ENCODE data around the gene IRF8.

Gene IRF8

GRCh38 chr16:85908889-85909589 is 10.1 kb downstream of the IRF8 start:
- intact Hi-C loops (cut with micrococcal nuclease): loop anchor here (5.0 kb wide), 1 partner anchor 73 kb away; no protein-coding TSS in a partner anchor
- peaks cover 97% of the 10 kb centered on the region for H3K36me3 Mint-ChIP-seq (ENCODE audit: low read depth)
- no peaks in the 10 kb centered on the region for H3K27me3 Mint-ChIP-seq
- H3K4me1 Mint-ChIP-seq (ENCODE audit: low read depth): peaks cover 97% of the 10 kb centered on the region
- H3K27ac Mint-ChIP-seq: peak overlapping the region; percentile 97
- H3K9me3 Mint-ChIP-seq: no peaks in the 10 kb centered on the region
- peak overlapping the region; percentile 46 for H3K4me3 Mint-ChIP-seq

DNA sequence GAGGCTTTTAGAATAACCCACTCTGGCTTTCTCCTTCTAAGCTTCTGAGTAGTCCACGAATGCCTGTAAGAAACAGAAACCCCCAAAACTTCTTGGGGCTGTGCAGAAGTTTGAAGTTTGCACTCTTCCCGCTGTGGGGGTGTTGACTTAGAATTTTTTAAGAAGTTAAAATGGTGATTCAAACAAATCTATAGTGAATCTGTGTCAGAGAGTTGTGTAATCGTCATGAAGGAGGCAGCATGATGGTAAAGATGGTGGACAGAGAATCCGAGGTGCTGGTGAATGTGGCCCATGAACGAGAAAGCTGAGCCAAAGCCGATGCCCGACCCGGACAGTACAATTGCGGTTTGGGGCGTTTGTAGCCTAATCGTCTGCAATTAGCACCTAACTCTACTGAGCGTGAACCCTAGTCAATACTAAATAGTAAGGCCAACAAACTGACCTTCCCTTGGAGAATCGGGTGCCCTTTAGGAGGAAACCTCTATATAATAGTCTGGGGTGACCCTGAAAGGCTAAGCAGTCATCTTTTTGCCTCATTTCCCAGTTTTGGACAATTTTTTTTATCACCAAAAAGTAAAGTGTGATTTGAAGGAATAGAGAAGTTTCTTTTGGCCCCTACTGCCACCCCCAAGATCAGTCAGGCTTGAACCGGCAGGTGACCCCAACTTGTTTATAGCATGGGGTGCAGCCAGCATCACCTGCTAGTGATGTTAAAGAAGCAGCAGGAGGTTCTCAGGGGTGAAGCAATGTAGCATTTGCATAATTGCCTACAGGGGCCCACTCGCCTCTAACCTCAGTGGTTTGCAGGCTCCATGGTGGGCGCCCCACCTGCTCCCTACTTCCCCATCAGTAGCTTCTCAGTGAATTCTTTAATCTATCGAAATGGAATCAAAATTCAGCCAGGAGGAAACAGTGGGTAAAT is 11.2 kb downstream of the IRF8 start:
- Mint-ChIP-seq H3K4me3 (no peak overlapping the region), H3K9me3 (no peaks in the 10 kb centered on the region), H3K4me1 (ENCODE audit: low read depth) (peaks cover 97% of the 10 kb centered on the region), H3K36me3 (ENCODE audit: low read depth) (peaks cover 97% of the 10 kb centered on the region), H3K27ac (peak overlapping the region; percentile 74), H3K27me3 (no peaks in the 10 kb centered on the region)
- intact Hi-C loops (cut with micrococcal nuclease): loop anchor here (5.0 kb wide), 1 partner anchor 72 kb away; no protein-coding TSS in a partner anchor

GRCh38 chr16:85910854-85911247 is 11.9 kb downstream of the IRF8 start:
- intact Hi-C loops (cut with micrococcal nuclease): no loop called here
- Mint-ChIP-seq H3K27me3 (no peaks in the 10 kb centered on the region), H3K9me3 (no peaks in the 10 kb centered on the region), H3K36me3 (ENCODE audit: low read depth) (peaks cover 97% of the 10 kb centered on the region), H3K27ac (peak overlapping the region; percentile 74), H3K4me3 (peak overlapping the region; percentile 17), H3K4me1 (ENCODE audit: low read depth) (peaks cover 96% of the 10 kb centered on the region)

DNA sequence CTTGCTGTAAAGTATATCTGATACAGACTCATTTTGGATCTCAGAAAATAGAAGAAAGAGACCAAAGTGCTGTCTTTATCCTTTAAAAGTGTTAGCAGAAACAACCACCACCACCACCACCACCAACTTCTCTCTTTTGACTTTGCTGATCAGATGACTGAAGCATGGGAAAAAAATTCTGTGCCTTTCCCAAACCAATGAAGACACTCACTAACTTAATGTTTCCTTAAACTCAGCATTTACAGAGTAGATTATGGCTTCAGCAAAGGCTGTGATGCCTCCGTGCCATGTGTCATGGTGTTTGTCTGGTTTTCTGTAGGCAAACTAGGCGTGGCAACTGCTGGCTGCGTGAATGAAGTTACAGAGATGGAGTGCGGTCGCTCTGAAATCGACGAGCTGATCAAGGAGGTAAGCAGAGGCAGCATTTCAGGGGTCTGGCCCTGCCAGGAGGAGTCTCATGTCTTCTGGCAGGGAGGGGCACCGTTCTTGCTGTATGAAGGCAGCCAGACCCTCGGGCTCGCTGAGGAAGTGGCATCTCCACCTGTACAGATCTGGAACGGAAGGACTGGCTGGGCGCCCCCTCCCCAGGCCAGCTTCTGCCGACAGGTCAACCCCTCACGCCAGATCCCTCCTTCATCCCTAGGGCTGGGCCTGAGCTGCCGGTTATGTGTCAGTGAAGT is 12.4 kb downstream of the IRF8 start:
- no peaks in the 10 kb centered on the region for H3K9me3 Mint-ChIP-seq
- H3K4me1 Mint-ChIP-seq (ENCODE audit: low read depth): peaks cover 96% of the 10 kb centered on the region

DNA sequence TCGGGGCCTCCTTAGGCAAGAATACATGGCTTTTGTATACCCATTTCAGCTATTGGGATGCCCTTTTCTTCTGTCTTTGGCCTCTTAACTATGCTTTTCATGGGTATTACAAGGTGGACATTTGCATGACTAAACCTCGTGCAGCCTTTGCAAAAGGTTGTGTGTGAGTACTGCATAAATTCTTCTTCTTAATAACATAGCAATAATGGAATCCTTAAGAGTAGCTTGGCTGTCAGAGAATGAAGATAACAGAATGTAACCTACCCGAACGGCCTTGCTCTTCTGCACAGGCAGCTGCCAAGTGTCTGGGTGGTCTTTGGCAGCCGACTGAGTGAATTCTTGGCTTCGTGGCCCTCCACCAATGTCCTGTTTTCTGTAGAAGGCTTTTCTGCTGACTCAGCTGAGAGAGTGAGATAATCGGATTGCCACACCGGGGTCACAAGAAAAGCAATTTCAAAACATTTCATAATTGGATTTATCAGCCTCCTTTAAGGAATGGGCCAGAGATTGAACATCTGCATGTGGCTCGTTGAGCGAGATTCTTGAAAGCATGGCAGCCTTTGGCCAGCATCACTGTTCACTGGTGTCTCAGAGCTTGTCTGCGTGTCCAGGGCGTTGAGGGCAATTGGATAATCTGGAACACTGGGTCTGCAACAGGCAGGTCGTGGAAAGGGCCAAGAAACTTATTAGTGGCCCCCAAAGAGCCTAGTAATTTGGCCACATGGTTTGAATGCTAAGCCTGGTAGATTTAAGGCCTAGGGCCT is 13.4 kb downstream of the IRF8 start:
- no peaks in the 10 kb centered on the region for H3K9me3 Mint-ChIP-seq
- peak overlapping the region; percentile 26 for H3K4me3 Mint-ChIP-seq
- H3K27me3 Mint-ChIP-seq: no peaks in the 10 kb centered on the region
- H3K27ac Mint-ChIP-seq: peak overlapping the region; percentile 74
- H3K36me3 Mint-ChIP-seq (ENCODE audit: low read depth): peaks cover 97% of the 10 kb centered on the region
- intact Hi-C loops (cut with micrococcal nuclease): no loop called here
- H3K4me1 Mint-ChIP-seq (ENCODE audit: low read depth): peaks cover 92% of the 10 kb centered on the region

More for the DNA sequence above, 12.4 kb downstream of the IRF8 start:
- peaks cover 97% of the 10 kb centered on the region for H3K36me3 Mint-ChIP-seq (ENCODE audit: low read depth)
- H3K27ac Mint-ChIP-seq: peak overlapping the region; percentile 74
- no peak overlapping the region for H3K4me3 Mint-ChIP-seq
- no peaks in the 10 kb centered on the region for H3K27me3 Mint-ChIP-seq
- intact Hi-C loops (cut with micrococcal nuclease): no loop called here

DNA sequence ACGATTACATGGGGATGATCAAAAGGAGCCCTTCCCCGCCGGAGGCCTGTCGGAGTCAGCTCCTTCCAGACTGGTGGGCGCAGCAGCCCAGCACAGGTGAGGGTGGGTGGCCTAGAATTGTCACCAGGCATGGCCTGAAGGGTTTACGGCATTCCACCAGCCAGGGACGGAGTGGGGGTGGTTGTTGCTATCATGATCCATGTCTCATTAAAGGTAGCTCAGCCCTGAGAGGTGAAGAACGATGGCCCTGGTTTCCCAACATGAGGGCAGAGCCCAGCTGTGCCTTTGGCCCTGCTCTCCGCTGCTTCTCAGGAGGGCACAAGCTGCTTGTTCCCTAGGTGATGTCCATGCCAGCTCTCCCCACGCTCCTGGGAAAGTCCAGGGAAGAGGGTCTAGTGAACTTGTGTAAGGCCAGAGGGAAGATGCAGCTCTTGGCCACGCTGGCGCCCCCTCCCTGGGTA is 14.2 kb downstream of the IRF8 start:
- H3K4me1 Mint-ChIP-seq (ENCODE audit: low read depth): peaks cover 84% of the 10 kb centered on the region
- H3K36me3 Mint-ChIP-seq (ENCODE audit: low read depth): peaks cover 100% of the 10 kb centered on the region
- no peaks in the 10 kb centered on the region for H3K9me3 Mint-ChIP-seq
- intact Hi-C loops (cut with micrococcal nuclease): no loop called here
- H3K27ac Mint-ChIP-seq: peak overlapping the region; percentile 74
- H3K4me3 Mint-ChIP-seq: no peak overlapping the region
- H3K27me3 Mint-ChIP-seq: no peaks in the 10 kb centered on the region

GRCh38 chr16:85913688-85914422 is 14.9 kb downstream of the IRF8 start:
- Mint-ChIP-seq H3K4me3 (peak overlapping the region; percentile 2), H3K9me3 (no peaks in the 10 kb centered on the region), H3K4me1 (ENCODE audit: low read depth) (peaks cover 78% of the 10 kb centered on the region), H3K27ac (peak overlapping the region; percentile 74), H3K27me3 (no peaks in the 10 kb centered on the region), H3K36me3 (ENCODE audit: low read depth) (peaks cover 100% of the 10 kb centered on the region)
- intact Hi-C loops (cut with micrococcal nuclease): no loop called here

- H3K27ac Mint-ChIP-seq: peak overlapping the region; percentile 74
- intact Hi-C loops (cut with micrococcal nuclease): no loop called here
- no peaks in the 10 kb centered on the region for H3K9me3 Mint-ChIP-seq
- peaks cover 72% of the 10 kb centered on the region for H3K4me1 Mint-ChIP-seq (ENCODE audit: low read depth)
- H3K4me3 Mint-ChIP-seq: peak overlapping the region; percentile 2
- H3K36me3 Mint-ChIP-seq (ENCODE audit: low read depth): peaks cover 100% of the 10 kb centered on the region
- H3K27me3 Mint-ChIP-seq: no peaks in the 10 kb centered on the region
These were observed 15.4 kb downstream of the IRF8 start for GRCh38 chr16:85914423-85914794.

- H3K4me1 Mint-ChIP-seq (ENCODE audit: low read depth): peaks cover 64% of the 10 kb centered on the region
- no peak overlapping the region for H3K4me3 Mint-ChIP-seq
- intact Hi-C loops (cut with micrococcal nuclease): no loop called here
- H3K9me3 Mint-ChIP-seq: no peaks in the 10 kb centered on the region
- H3K27ac Mint-ChIP-seq: peak overlapping the region; percentile 74
- H3K27me3 Mint-ChIP-seq: no peaks in the 10 kb centered on the region
- H3K36me3 Mint-ChIP-seq (ENCODE audit: low read depth): peaks cover 100% of the 10 kb centered on the region
These were observed 16.3 kb downstream of the IRF8 start for GRCh38 chr16:85915125-85915845.

- Mint-ChIP-seq H3K36me3 (ENCODE audit: low read depth) (peaks cover 100% of the 10 kb centered on the region), H3K27me3 (no peaks in the 10 kb centered on the region), H3K27ac (peak overlapping the region; percentile 9), H3K4me3 (no peak overlapping the region), H3K9me3 (no peaks in the 10 kb centered on the region), H3K4me1 (ENCODE audit: low read depth) (peaks cover 55% of the 10 kb centered on the region)
- intact Hi-C loops (cut with micrococcal nuclease): no loop called here
These were observed 17.4 kb downstream of the IRF8 start for GRCh38 chr16:85916141-85916890.

DNA sequence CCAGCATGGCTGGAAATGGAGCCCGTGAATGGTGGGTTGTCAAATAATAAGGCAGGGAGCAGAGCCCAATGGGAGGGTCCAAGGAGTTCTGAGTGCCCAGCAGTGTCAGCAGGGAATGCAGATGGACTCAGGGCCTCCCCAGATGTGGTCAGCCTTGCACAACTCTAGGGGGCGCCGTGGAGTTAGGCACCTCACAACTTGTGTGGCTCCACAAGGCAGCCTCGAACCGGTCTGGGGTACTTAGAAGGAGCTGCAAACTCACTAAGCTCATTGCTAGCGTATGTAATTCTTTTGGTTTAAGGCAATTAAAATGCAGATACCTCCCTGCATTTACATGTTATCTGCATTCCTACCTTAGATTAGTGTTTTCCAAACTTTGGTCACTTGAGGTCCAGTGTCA is 18.1 kb downstream of the IRF8 start:
- H3K9me3 Mint-ChIP-seq: no peaks in the 10 kb centered on the region
- H3K4me1 Mint-ChIP-seq (ENCODE audit: low read depth): peaks cover 51% of the 10 kb centered on the region
- H3K27me3 Mint-ChIP-seq: no peaks in the 10 kb centered on the region
- intact Hi-C loops (cut with micrococcal nuclease): no loop called here
- peaks cover 100% of the 10 kb centered on the region for H3K36me3 Mint-ChIP-seq (ENCODE audit: low read depth)
- H3K4me3 Mint-ChIP-seq: no peak overlapping the region
- peak overlapping the region; percentile 9 for H3K27ac Mint-ChIP-seq

DNA sequence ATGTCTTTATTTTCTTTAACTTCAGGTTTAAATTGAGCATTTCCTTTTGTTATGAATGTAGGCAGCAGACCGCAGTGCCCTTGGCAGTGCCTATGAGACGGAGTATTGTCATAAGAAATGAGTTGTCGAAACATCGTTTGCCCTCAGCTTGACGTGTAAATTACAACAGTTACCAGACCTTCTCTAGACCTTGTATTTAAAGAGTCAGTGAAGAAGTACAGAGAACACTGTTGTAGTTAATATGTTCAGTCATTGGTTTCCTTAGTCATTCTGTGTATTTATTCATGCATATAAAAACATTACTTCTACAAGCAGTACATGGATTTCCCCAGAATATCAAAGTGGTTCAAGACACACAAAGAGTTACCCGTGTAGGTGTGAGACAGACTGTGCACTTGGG is 19.0 kb downstream of the IRF8 start:
- H3K36me3 Mint-ChIP-seq (ENCODE audit: low read depth): peaks cover 100% of the 10 kb centered on the region
- intact Hi-C loops (cut with micrococcal nuclease): no loop called here
- H3K4me3 Mint-ChIP-seq: no peak overlapping the region
- peaks cover 45% of the 10 kb centered on the region for H3K4me1 Mint-ChIP-seq (ENCODE audit: low read depth)
- no peak overlapping the region for H3K27ac Mint-ChIP-seq
- no peaks in the 10 kb centered on the region for H3K27me3 Mint-ChIP-seq
- no peaks in the 10 kb centered on the region for H3K9me3 Mint-ChIP-seq

All from dendritic cell treated with granulocyte-macrophage colony-stimulating factor and Interleukin-4, amounts not matched to agents 40 ng/mL and 50 ng/mL, for 4 days (primary cell).